ENCODE results near the gene TCF21. TPM values are rescaled to one million over a fixed set of nuclear protein-coding genes. Genes with fewer than 3 reads are reported as not detected.

Gene TCF21
- total and polyA plus RNA-seq, 2 experiments from 2014 or later: 0.17 to 0.19 TPM

GRCh38 chr6:133891149-133891926 is 2.4 kb downstream of the TCF21 start:
- no peaks in the 10 kb centered on the region for H4K20me1 ChIP-seq (replicated peaks; ENCODE audit: insufficient read depth)
- H3K27me3 ChIP-seq (ENCODE audit: insufficient read depth): peaks cover 100% of the 10 kb centered on the region
- peaks cover 87% of the 10 kb centered on the region for H3K27me3 Mint-ChIP-seq (ENCODE audit: insufficient read depth, low read depth, poor library complexity)
- DNase-seq (ENCODE audit: low spot score) (peak; percentile 80), ATAC-seq (peak; percentile 14)
- peak overlapping the region; percentile 73 for H3K4me3 ChIP-seq
- H3K4me2 ChIP-seq: peak overlapping the region; percentile 86
- no peaks in the 10 kb centered on the region; the same call in 2 of the 3 replicates for H3K9me3 Mint-ChIP-seq
- TF ChIP-seq JUNB (IDR thresholded peaks at IDR 0.05; ENCODE audit: unreplicated experiment): no peak
- no peak for TF ChIP-seq NANOG (IDR thresholded peaks at IDR 0.05; ENCODE audit: borderline replicate concordance)
- TF ChIP-seq EZH2 (IDR thresholded peaks at IDR 0.05; ENCODE audit: low read depth, unreplicated experiment): peak; percentile 94
- TF ChIP-seq EZH2phosphoT487 (IDR thresholded peaks at IDR 0.05; ENCODE audit: unreplicated experiment): peak; percentile 57
- TF ChIP-seq, protein P1, sequence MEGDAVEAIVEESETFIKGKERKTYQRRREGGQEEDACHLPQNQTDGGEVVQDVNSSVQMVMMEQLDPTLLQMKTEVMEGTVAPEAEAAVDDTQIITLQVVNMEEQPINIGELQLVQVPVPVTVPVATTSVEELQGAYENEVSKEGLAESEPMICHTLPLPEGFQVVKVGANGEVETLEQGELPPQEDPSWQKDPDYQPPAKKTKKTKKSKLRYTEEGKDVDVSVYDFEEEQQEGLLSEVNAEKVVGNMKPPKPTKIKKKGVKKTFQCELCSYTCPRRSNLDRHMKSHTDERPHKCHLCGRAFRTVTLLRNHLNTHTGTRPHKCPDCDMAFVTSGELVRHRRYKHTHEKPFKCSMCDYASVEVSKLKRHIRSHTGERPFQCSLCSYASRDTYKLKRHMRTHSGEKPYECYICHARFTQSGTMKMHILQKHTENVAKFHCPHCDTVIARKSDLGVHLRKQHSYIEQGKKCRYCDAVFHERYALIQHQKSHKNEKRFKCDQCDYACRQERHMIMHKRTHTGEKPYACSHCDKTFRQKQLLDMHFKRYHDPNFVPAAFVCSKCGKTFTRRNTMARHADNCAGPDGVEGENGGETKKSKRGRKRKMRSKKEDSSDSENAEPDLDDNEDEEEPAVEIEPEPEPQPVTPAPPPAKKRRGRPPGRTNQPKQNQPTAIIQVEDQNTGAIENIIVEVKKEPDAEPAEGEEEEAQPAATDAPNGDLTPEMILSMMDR (conservative IDR thresholded peaks at IDR 0.05; ENCODE audit: low read depth in 2 of 2): no peak
- no peak for TF ChIP-seq POLR2AphosphoS5 (IDR thresholded peaks at IDR 0.05; ENCODE audit: low read depth)
- no peak for TF ChIP-seq CREB1 (CRISPR knock-in tag; IDR thresholded peaks at IDR 0.05; ENCODE audit: low read depth)
- TF ChIP-seq, protein P2, sequence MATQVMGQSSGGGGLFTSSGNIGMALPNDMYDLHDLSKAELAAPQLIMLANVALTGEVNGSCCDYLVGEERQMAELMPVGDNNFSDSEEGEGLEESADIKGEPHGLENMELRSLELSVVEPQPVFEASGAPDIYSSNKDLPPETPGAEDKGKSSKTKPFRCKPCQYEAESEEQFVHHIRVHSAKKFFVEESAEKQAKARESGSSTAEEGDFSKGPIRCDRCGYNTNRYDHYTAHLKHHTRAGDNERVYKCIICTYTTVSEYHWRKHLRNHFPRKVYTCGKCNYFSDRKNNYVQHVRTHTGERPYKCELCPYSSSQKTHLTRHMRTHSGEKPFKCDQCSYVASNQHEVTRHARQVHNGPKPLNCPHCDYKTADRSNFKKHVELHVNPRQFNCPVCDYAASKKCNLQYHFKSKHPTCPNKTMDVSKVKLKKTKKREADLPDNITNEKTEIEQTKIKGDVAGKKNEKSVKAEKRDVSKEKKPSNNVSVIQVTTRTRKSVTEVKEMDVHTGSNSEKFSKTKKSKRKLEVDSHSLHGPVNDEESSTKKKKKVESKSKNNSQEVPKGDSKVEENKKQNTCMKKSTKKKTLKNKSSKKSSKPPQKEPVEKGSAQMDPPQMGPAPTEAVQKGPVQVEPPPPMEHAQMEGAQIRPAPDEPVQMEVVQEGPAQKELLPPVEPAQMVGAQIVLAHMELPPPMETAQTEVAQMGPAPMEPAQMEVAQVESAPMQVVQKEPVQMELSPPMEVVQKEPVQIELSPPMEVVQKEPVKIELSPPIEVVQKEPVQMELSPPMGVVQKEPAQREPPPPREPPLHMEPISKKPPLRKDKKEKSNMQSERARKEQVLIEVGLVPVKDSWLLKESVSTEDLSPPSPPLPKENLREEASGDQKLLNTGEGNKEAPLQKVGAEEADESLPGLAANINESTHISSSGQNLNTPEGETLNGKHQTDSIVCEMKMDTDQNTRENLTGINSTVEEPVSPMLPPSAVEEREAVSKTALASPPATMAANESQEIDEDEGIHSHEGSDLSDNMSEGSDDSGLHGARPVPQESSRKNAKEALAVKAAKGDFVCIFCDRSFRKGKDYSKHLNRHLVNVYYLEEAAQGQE (IDR thresholded peaks at IDR 0.05; ENCODE audit: unreplicated experiment): no peak
- TF ChIP-seq ZNF114 (CRISPR knock-in tag; IDR thresholded peaks at IDR 0.05): no peak
- no peak overlapping the region for H3K27ac ChIP-seq (ENCODE audit: low read depth)
- H3K27ac Mint-ChIP-seq: no peak overlapping the region
- H3K36me3 ChIP-seq (ENCODE audit: insufficient read depth): no peaks in the 10 kb centered on the region; the same call in 1 of the 2 replicates
- no peaks in the 10 kb centered on the region for H3K36me3 Mint-ChIP-seq (ENCODE audit: low read depth)
- no peaks in the 10 kb centered on the region for H3K9me2 ChIP-seq (ENCODE audit: insufficient read depth)
- H2AFZ ChIP-seq: peak overlapping the region; percentile 47; the same call in 1 of the 2 replicates
- no peaks in the 10 kb centered on the region for H3K79me2 ChIP-seq (replicated peaks; ENCODE audit: insufficient read depth)
- H3K4me1 ChIP-seq (ENCODE audit: insufficient read depth): peaks cover 54% of the 10 kb centered on the region
- peaks cover 15% of the 10 kb centered on the region; the same call in 1 of the 2 replicates for H3F3A ChIP-seq (replicated peaks; ENCODE audit: low read depth)
- peak overlapping the region; percentile 67 for H3K4me3 Mint-ChIP-seq
- peaks cover 53% of the 10 kb centered on the region for H3K4me1 Mint-ChIP-seq

Data from GM23338 (cell line).